H1 (cell line): Measurements from ENCODE around the gene TAS2R7. TPM values are rescaled to one million over a fixed set of nuclear protein-coding genes. Genes with fewer than 3 reads are reported as not detected.
"Not testable (repeated sequence)": the region's sequence is repeated elsewhere in the genome, so short reads cannot be mapped to it uniquely, and the experiment has no call there.

Experiments
- CTCF ChIA-PET: fragments of 300-600 bp; sonication (Branson Sonifier 250); formaldehyde crosslinking; loops from one replicate; lab custom pipeline; 2021; ENCODE audit not compliant: partially characterized antibody; lab: Charles Lee
- POLR2A ChIA-PET: fragments of 300-600 bp; sonication (Branson Sonifier 250); formaldehyde crosslinking; loops from one replicate; lab custom pipeline; 2021; ENCODE audit warnings: inconsistent platforms; ENCODE audit not compliant: partially characterized antibody; lab: Charles Lee
- DNase-seq, 2 experiments: peaks; one replicate each; pipeline versions ENCODE4 v3.0.0 to v3.0.0-alpha.2; 2010 to 2022; ENCODE audit warnings: low spot score in 2 of 2, low read depth in 1 of 2, mixed read lengths in 1 of 2
- FAIRE-seq: peaks from 2 replicates; lab custom pipeline; 2011; peaks lifted over from hg19 to GRCh38; lab: Jason Lieb, UNC
- H2AFZ ChIP-seq: 2 replicates; pipeline ENCODE4 v1.8.1; 2012; ENCODE audit warnings: low read length, inconsistent platforms
- H2AK5ac ChIP-seq: 2 replicates; pipeline ENCODE4 v1.6.1; 2013; ENCODE audit warnings: low read depth, low read length
- H2BK120ac ChIP-seq: replicated peaks from 2 replicates; pipeline ENCODE3; 2013; ENCODE audit warnings: low read depth, low read length, inconsistent platforms
- H2BK12ac ChIP-seq: 2 replicates; pipeline ENCODE4 v1.6.1; 2013; ENCODE audit warnings: low read depth, low read length
- H2BK15ac ChIP-seq: 2 replicates; pipeline ENCODE4 v1.6.1; 2013; ENCODE audit warnings: low read length
- H2BK20ac ChIP-seq: 2 replicates; pipeline ENCODE4 v1.6.1; 2013; ENCODE audit warnings: low read length
- H2BK5ac ChIP-seq: 2 replicates; pipeline ENCODE4 v1.6.1; 2013; ENCODE audit warnings: low read depth, low read length
- H3K14ac ChIP-seq: 2 replicates; pipeline ENCODE4 v1.6.1; 2013; ENCODE audit warnings: inconsistent platforms; ENCODE audit not compliant: insufficient read length
- H3K18ac ChIP-seq: 2 replicates; pipeline ENCODE4 v1.6.1; 2013; ENCODE audit warnings: low read length; ENCODE audit errors: extremely low read depth
- H3K23ac ChIP-seq: 2 replicates; pipeline ENCODE4 v1.6.1; 2013; ENCODE audit warnings: inconsistent platforms; ENCODE audit not compliant: insufficient read length
- H3K23me2 ChIP-seq: 2 replicates; pipeline ENCODE4 v1.6.1; 2013; ENCODE audit warnings: low read depth, low read length
- H3K27ac ChIP-seq: 2 replicates; pipeline ENCODE4 v1.6.1; 2011; ENCODE audit warnings: low read depth, low read length, inconsistent platforms
- H3K27me3 ChIP-seq, 4 experiments: replicated peaks in 1 of 4; 1 replicate in 1 of 4; 2 replicates in 3 of 4; pipeline versions ENCODE4 v1.6.1 to v1.8.1; 2011 to 2013; ENCODE audit warnings: low read length in 3 of 4, mild to moderate bottlenecking in 3 of 4, inconsistent platforms in 2 of 4, mixed read lengths in 2 of 4, moderate library complexity in 1 of 4; ENCODE audit not compliant: control insufficient read depth in 3 of 4, insufficient read depth in 3 of 4; ENCODE audit errors: extremely low read depth in 1 of 4
- H3K36me3 ChIP-seq, 4 experiments: 2 replicates each; pipeline versions ENCODE4 v1.6.1 to v1.8.1; 2011 to 2013; ENCODE audit warnings: mild to moderate bottlenecking in 4 of 4, low read length in 3 of 4, moderate library complexity in 2 of 4, control low read depth in 1 of 4, inconsistent platforms in 1 of 4; ENCODE audit not compliant: insufficient read depth in 4 of 4, control insufficient read depth in 2 of 4
- H3K4ac ChIP-seq: replicated peaks from 2 replicates; pipeline ENCODE3; 2013; ENCODE audit warnings: low read length, low read depth, mixed read lengths, inconsistent platforms; ENCODE audit not compliant: insufficient read length
- H3K4me1 ChIP-seq, 4 experiments: replicated peaks in 1 of 4; 1 replicate in 1 of 4; 2 replicates in 3 of 4; pipeline versions ENCODE4 v1.6.1 to v1.8.1; 2011 to 2013; ENCODE audit warnings: low read length in 3 of 4, inconsistent platforms in 2 of 4, mixed read lengths in 1 of 4; ENCODE audit not compliant: insufficient read depth in 4 of 4, control insufficient read depth in 3 of 4
- H3K4me2 ChIP-seq, 2 experiments: 2 replicates each; pipeline versions ENCODE4 v1.6.1 to v1.8.1; 2011 to 2013; ENCODE audit warnings: low read depth in 2 of 2, low read length in 2 of 2, control low read depth in 1 of 2, inconsistent platforms in 1 of 2, mild to moderate bottlenecking in 1 of 2; ENCODE audit not compliant: insufficient read depth in 1 of 2
- H3K4me3 ChIP-seq, 4 experiments: fragments of 200-600, 300-600 bp in 1 of 4; sonication (generic), shearing (Covaris generic), sonication (Bioruptor Twin) in 1 of 4; 2 replicates each; pipeline versions ENCODE4 v1.5.1 to v1.8.1; 2011 to 2016; ENCODE audit warnings: low read length in 4 of 4, low read depth in 3 of 4, control low read depth in 2 of 4, inconsistent platforms in 2 of 4, mild to moderate bottlenecking in 2 of 4, mixed read lengths in 1 of 4, moderate library complexity in 1 of 4; ENCODE audit not compliant: insufficient read depth in 2 of 4; ENCODE audit errors: extremely low read depth in 1 of 4
- H3K56ac ChIP-seq: replicated peaks from 2 replicates; pipeline ENCODE3; 2013; ENCODE audit warnings: low read depth, mild to moderate bottlenecking, mixed read lengths, low read length, inconsistent platforms; ENCODE audit not compliant: insufficient read length
- H3K79me1 ChIP-seq: 2 replicates; pipeline ENCODE4 v1.6.1; 2013; ENCODE audit warnings: low read depth, low read length, control low read depth
- H3K79me2 ChIP-seq, 2 experiments: 2 replicates each; pipeline versions ENCODE4 v1.6.1 to v1.8.1; 2012 to 2013; ENCODE audit warnings: low read length in 2 of 2, mild to moderate bottlenecking in 2 of 2, inconsistent platforms in 1 of 2; ENCODE audit not compliant: insufficient read depth in 2 of 2, control insufficient read depth in 1 of 2
- H3K9ac ChIP-seq, 4 experiments: replicated peaks in 1 of 4; 1 replicate in 1 of 4; 2 replicates in 3 of 4; pipeline versions ENCODE4 v1.6.1 to v1.8.1; 2011 to 2013; ENCODE audit warnings: low read depth in 3 of 4, low read length in 3 of 4, control low read depth in 2 of 4, mild to moderate bottlenecking in 2 of 4, moderate library complexity in 2 of 4, inconsistent platforms in 1 of 4; ENCODE audit errors: extremely low read depth in 1 of 4
- H3K9me3 ChIP-seq, 2 experiments: 2 replicates each; pipeline versions ENCODE4 v1.6.1 to v1.8.1; 2012 to 2013; ENCODE audit warnings: mild to moderate bottlenecking in 2 of 2, moderate library complexity in 2 of 2, control low read depth in 1 of 2, inconsistent platforms in 1 of 2, low read depth in 1 of 2, low read length in 1 of 2, mixed read lengths in 1 of 2; ENCODE audit not compliant: insufficient read depth in 2 of 2
- H4K20me1 ChIP-seq, 2 experiments: replicated peaks in 1 of 2; 2 replicates each; pipeline versions ENCODE3 to v1.8.1; 2011 to 2013; ENCODE audit warnings: inconsistent platforms in 2 of 2, low read length in 2 of 2, mild to moderate bottlenecking in 1 of 2; ENCODE audit not compliant: insufficient read depth in 2 of 2, control insufficient read depth in 1 of 2
- H4K5ac ChIP-seq: 2 replicates; pipeline ENCODE4 v1.6.1; 2013; ENCODE audit warnings: low read length, low read depth, mixed read lengths, inconsistent platforms; ENCODE audit not compliant: insufficient read length
- H4K8ac ChIP-seq: 2 replicates; pipeline ENCODE4 v1.8.0; 2013; ENCODE audit warnings: mild to moderate bottlenecking, moderate library complexity, low read length, inconsistent platforms; ENCODE audit not compliant: insufficient read depth; ENCODE audit errors: extremely low read depth
- H4K91ac ChIP-seq: replicated peaks from 2 replicates; pipeline ENCODE3; 2013; ENCODE audit warnings: low read length, mixed read lengths, inconsistent platforms; ENCODE audit not compliant: insufficient read length
- WGBS, 2 experiments: shearing (Covaris generic) in 1 of 2; methylation state at CpG; one replicate each; pipeline versions ENCODE4 v1.1.6 to v1.1.7; 2013 to 2015; ENCODE audit warnings: low lambda C conversion rate in 2 of 2, mixed read lengths in 2 of 2, inconsistent platforms in 1 of 2, low coverage in 1 of 2, missing lambda C conversion rate in 1 of 2; ENCODE audit not compliant: insufficient replicate concordance in 2 of 2, insufficient coverage in 1 of 2, insufficient read length in 1 of 2; ENCODE audit errors: extremely low coverage in 1 of 2, missing lambda C conversion rate in 1 of 2; 5-methylcytosine and 5-hydroxymethylcytosine counted together
- polyA plus RNA-seq, 7 experiments: library from polyadenylated mRNA; depleted of rRNA in 3 of 7; stranded (reverse) in 5 of 7; unstranded in 2 of 7; fragments of >200 nt in 5 of 7; fragments of 200-250 nt in 2 of 7; gene quantifications; 1 replicate in 5 of 7; 2 replicates in 1 of 7; 4 replicates in 1 of 7; pipeline versions ENCODE4 v1.2.1 to v1.2.3, GENCODE V29; 2011 to 2013; ENCODE audit warnings: missing spikeins in 2 of 7, mixed read lengths in 2 of 7
- total RNA-seq: library from RNA; stranded (reverse); fragmentation: NEBNext Ultra II Directional; extraction: Animal tissue kit (Norgen Biotek cat#: 25700); gene quantifications from 2 replicates; pipeline ENCODE4 v1.2.1, GENCODE V29; 2021

Gene TAS2R7
- total and polyA plus RNA-seq, 2 of the 8 experiments (the other 6 are each of a cell fraction or from before 2014, with no cell fraction given) = not detected

DNA sequence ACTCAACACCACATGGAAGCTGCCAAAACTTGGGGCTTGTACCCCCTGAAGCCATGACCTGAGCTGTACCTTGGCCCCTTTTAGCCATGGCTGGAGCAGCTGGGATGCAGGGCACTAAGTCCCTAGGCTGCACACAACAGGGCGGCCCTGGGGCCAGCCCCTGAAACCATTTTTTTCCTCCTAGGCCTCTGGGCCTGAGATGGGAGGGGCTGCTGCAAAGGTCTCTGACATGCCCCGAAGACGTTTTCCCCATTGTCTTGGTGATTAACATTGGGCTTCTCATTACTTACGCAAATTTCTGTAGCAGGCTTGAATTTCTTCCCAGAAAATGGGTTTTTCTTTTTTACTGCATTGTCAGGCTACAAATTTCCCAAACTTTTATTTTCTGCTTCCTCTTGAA is 10.7 kb downstream of the TAS2R7 start:
- H3K27ac ChIP-seq, H3K23me2 ChIP-seq, H2BK120ac ChIP-seq, H3K9me3 ChIP-seq, FAIRE-seq, H3K4me2 ChIP-seq, H2AFZ ChIP-seq, H4K8ac ChIP-seq, H3K9ac ChIP-seq, H2BK20ac ChIP-seq, DNase-seq, H3K4me3 ChIP-seq, H2BK5ac ChIP-seq, H3K79me1 ChIP-seq, H2BK15ac ChIP-seq, H3K36me3 ChIP-seq, CTCF ChIA-PET, H3K79me2 ChIP-seq, H2BK12ac ChIP-seq, H3K4me1 ChIP-seq, H3K56ac ChIP-seq, H3K14ac ChIP-seq, H3K27me3 ChIP-seq, H4K20me1 ChIP-seq, H4K5ac ChIP-seq, H4K91ac ChIP-seq, POLR2A ChIA-PET, H3K4ac ChIP-seq, H3K23ac ChIP-seq, H3K18ac ChIP-seq, H2AK5ac ChIP-seq: not testable (repeated sequence)
- WGBS, 2 experiments = 75% methylated on average over 4 of the region's 4 CpGs; no CpG with 5 or more reads in 1 of the 2 experiments
